ENCODE measurements around the gene FARSB. TPM values are rescaled to one million over a fixed set of nuclear protein-coding genes. Genes with fewer than 3 reads are reported as not detected.

Gene FARSB
- total and polyA plus RNA-seq, 4 donors = 9.5 to 17.0 (median 15.5) TPM

DNA sequence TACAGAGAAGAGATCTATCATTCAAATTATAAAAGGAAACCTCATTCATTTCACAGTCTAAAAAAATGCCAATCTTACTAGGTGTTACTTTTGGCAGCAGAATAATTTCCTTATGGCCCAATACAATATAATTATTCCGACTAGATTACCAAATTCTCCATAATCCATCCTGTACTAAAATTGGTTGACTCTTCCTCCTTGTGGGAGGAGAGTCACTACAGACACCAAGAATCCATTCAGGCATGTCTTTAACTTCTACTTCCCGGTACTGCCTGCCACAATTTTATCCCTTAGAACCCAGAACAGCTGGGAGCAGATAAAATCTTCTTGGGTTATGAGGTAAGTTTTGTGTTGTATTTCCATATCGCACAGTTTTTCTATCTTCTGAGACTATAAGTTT lies 9.9 kb downstream of the FARSB start:
- no peaks in the 10 kb centered on the region for H3K27me3 ChIP-seq (ENCODE audit: control insufficient read depth in 3 of 3, insufficient read depth in 3 of 3, low read length in 2 of 3)
- no peaks in the 10 kb centered on the region for H3K4me1 ChIP-seq (ENCODE audit: control insufficient read depth in 5 of 5, insufficient read depth in 5 of 5, low read length in 5 of 5)
- no peak overlapping the region for H3K4me3 ChIP-seq
- H3K27ac ChIP-seq (ENCODE audit: low read depth in 1 of 2, low read length in 1 of 2) = no peak overlapping the region
- peaks cover 4 to 19% (median 14%) of the 10 kb centered on the region in 4 donors for H3K36me3 ChIP-seq (ENCODE audit: control insufficient read depth in 4 of 4, insufficient read depth in 4 of 4, low read length in 4 of 4)
- no peak for TF ChIP-seq CTCF (IDR thresholded peaks at IDR 0.05; ENCODE audit: control extremely low read depth, extremely low read depth)
- WGBS, 2 donors = 89 to 97% methylated on average over 3 of the region's 3 CpGs
- H3K9ac ChIP-seq (ENCODE audit: insufficient read depth in 1 of 2, low read length in 2 of 2) = no peak overlapping the region
- no peak for ATAC-seq (ENCODE audit: insufficient read depth, low FRiP score)
- no peaks in the 10 kb centered on the region for H3K9me3 ChIP-seq (ENCODE audit: control insufficient read depth in 4 of 4, insufficient read depth in 3 of 4, low read length in 3 of 4)
- no peak for DNase-seq

- no peaks in the 10 kb centered on the region for H3K9me3 ChIP-seq (ENCODE audit: control insufficient read depth in 4 of 4, insufficient read depth in 3 of 4, low read length in 3 of 4)
- DNase-seq (no peak), ATAC-seq (ENCODE audit: insufficient read depth, low FRiP score) (no peak)
- peaks cover 4 to 30% (median 15%) of the 10 kb centered on the region in 4 donors for H3K36me3 ChIP-seq (ENCODE audit: control insufficient read depth in 4 of 4, insufficient read depth in 4 of 4, low read length in 4 of 4)
- no peaks in the 10 kb centered on the region for H3K27me3 ChIP-seq (ENCODE audit: control insufficient read depth in 3 of 3, insufficient read depth in 3 of 3, low read length in 2 of 3)
- H3K9ac ChIP-seq (ENCODE audit: insufficient read depth in 1 of 2, low read length in 2 of 2) = no peak overlapping the region
- TF ChIP-seq CTCF (IDR thresholded peaks at IDR 0.05; ENCODE audit: control extremely low read depth, extremely low read depth) = no peak
- H3K4me3 ChIP-seq = no peak overlapping the region
- H3K4me1 ChIP-seq (ENCODE audit: control insufficient read depth in 5 of 5, insufficient read depth in 5 of 5, low read length in 5 of 5) = no peaks in the 10 kb centered on the region
- 87 to 92% methylated on average over 1 of the region's 1 CpG for WGBS, 2 donors
- H3K27ac ChIP-seq (ENCODE audit: low read depth in 1 of 2, low read length in 1 of 2) = no peak overlapping the region
These were observed 12.8 kb downstream of the FARSB start for GRCh38 chr2:222643134-222643533.

DNA sequence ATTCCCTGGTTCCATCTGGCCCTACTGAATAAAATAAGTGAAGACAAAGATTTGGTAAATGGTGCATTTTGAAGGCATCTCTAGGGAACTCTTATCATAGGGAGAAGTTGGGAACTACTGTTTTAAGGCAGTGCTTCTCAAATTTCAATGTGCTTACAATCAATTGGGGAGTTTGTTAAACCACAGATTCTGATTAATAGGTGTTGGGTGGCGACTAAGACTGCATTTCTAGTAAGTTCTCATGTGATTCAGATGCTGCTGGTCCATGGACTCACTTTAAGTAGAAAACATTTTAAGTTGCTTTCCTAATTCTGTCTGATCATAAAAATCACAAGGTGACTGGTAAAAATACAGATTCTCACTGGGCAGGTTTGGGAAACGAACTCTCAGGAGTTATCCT lies 14.6 kb downstream of the FARSB start:
- Histone ChIP-seq H3K4me1 (ENCODE audit: control insufficient read depth in 5 of 5, insufficient read depth in 5 of 5, low read length in 5 of 5) (no peaks in the 10 kb centered on the region), H3K9ac (ENCODE audit: insufficient read depth in 1 of 2, low read length in 2 of 2) (no peak overlapping the region), H3K9me3 (ENCODE audit: control insufficient read depth in 4 of 4, insufficient read depth in 3 of 4, low read length in 3 of 4) (no peaks in the 10 kb centered on the region), H3K4me3 (no peak overlapping the region), H3K27ac (ENCODE audit: low read depth in 1 of 2, low read length in 1 of 2) (no peak overlapping the region), H3K27me3 (ENCODE audit: control insufficient read depth in 3 of 3, insufficient read depth in 3 of 3, low read length in 2 of 3) (no peaks in the 10 kb centered on the region), H3K36me3 (ENCODE audit: control insufficient read depth in 4 of 4, insufficient read depth in 4 of 4, low read length in 4 of 4) (peaks cover 9 to 34% (median 14%) of the 10 kb centered on the region in 4 donors)
- DNase-seq (no peak), ATAC-seq (ENCODE audit: insufficient read depth, low FRiP score) (no peak)
- no peak for TF ChIP-seq CTCF (IDR thresholded peaks at IDR 0.05; ENCODE audit: control extremely low read depth, extremely low read depth)
- WGBS, 2 donors = 95 to 100% methylated on average over 2 of the region's 2 CpGs

DNA sequence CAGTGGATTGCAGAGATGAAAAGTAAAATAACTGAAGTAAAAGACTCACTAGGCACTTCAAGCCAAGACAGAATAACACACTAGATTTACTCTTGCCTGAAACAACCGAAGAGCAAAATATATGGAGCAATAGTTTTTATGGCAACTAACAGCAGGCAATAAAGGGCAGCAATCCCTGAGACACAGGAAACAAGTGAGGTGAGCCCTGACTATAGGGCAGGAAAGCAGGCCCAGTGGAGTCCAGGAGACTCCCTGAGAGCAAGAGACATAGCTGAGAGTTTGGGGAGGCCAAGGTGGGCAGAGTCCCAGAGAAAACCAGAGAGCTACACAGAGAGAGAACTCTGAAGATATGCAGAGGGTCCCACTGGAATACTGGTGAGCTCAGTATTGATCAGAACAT lies 18.8 kb downstream of the FARSB start:
- H3K36me3 ChIP-seq (ENCODE audit: control insufficient read depth in 4 of 4, insufficient read depth in 4 of 4, low read length in 4 of 4) = peaks cover 6 to 37% (median 16%) of the 10 kb centered on the region in 4 donors

More for the DNA sequence above, 18.8 kb downstream of the FARSB start:
- ATAC-seq (ENCODE audit: insufficient read depth, low FRiP score) = no peak
- no peaks in the 10 kb centered on the region for H3K9me3 ChIP-seq (ENCODE audit: control insufficient read depth in 4 of 4, insufficient read depth in 3 of 4, low read length in 3 of 4)
- 86 to 88% methylated on average over 1 of the region's 1 CpG for WGBS, 2 donors
- no peak overlapping the region for H3K27ac ChIP-seq (ENCODE audit: low read depth in 1 of 2, low read length in 1 of 2)
- no peak for DNase-seq
- no peak overlapping the region for H3K9ac ChIP-seq (ENCODE audit: insufficient read depth in 1 of 2, low read length in 2 of 2)
- no peaks in the 10 kb centered on the region for H3K27me3 ChIP-seq (ENCODE audit: control insufficient read depth in 3 of 3, insufficient read depth in 3 of 3, low read length in 2 of 3)
- no peaks in the 10 kb centered on the region for H3K4me1 ChIP-seq (ENCODE audit: control insufficient read depth in 5 of 5, insufficient read depth in 5 of 5, low read length in 5 of 5)
- no peak for TF ChIP-seq CTCF (IDR thresholded peaks at IDR 0.05; ENCODE audit: control extremely low read depth, extremely low read depth)
- no peak overlapping the region for H3K4me3 ChIP-seq
